Smooth muscle cell of bladder (primary cell): Measurements from ENCODE around the gene MYB. TPM values are rescaled to one million over a fixed set of nuclear protein-coding genes. Genes with fewer than 3 reads are reported as not detected.

Experiments used
- total RNA-seq: library from RNA; depleted of rRNA; stranded (reverse); fragments of >200 nt; gene quantifications from 2 replicates; pipeline ENCODE4 v1.2.3, GENCODE V29; 2014

MYB gene
- 0.09 and 0.14 TPM in 2 replicates for total RNA-seq

GRCh38 chr6:135180542-135181332 lies at the start of gene MYB:
MYB (plus strand) TSS chr6:135181308; CDS start chr6:135181514, 206 bp downstream.

Other genes with a start within 250 kb of the MYB start
- gene ALDH8A1, start 231.2 kb upstream of the MYB start, total RNA-seq, result 0.28 and 0.46 TPM in 2 replicates
- 130 and 165 TPM in 2 replicates for gene HBS1L, start 126.5 kb upstream of the MYB start, total RNA-seq